GM23248 (cell line): ENCODE data around the gene WDR11. TPM values are rescaled to one million over a fixed set of nuclear protein-coding genes. Genes with fewer than 3 reads are reported as not detected.

Source experiments
- DNase-seq: peaks from one replicate; pipeline ENCODE4 v3.0.0-alpha.2; 2015
- H2AFZ ChIP-seq: fragments of 200-600 bp; sonication (generic); 2 replicates; pipeline ENCODE4 v1.6.1; 2016; ENCODE audit warnings: antibody characterized with exemption
- H3F3A ChIP-seq: fragments of 200-600 bp; sonication (generic); 2 replicates; pipeline ENCODE4 v1.6.1; 2016; ENCODE audit warnings: mild to moderate bottlenecking, antibody characterized with exemption, mixed run types; ENCODE audit not compliant: insufficient read depth
- H3K27ac ChIP-seq: fragments of 200-600 bp; sonication (generic); 2 replicates; pipeline ENCODE4 v1.5.1; 2016; ENCODE audit warnings: mild to moderate bottlenecking
- H3K27me3 ChIP-seq: fragments of 200-600 bp; sonication (generic); replicated peaks from 2 replicates; pipeline ENCODE4 v1.6.1; 2016; ENCODE audit warnings: mild to moderate bottlenecking; ENCODE audit not compliant: insufficient read depth
- H3K36me3 ChIP-seq: fragments of 200-600 bp; sonication (generic); 2 replicates; pipeline ENCODE4 v1.6.1; 2016; ENCODE audit warnings: low read depth, mild to moderate bottlenecking
- H3K4me1 ChIP-seq: fragments of 200-600 bp; sonication (generic); 2 replicates; pipeline ENCODE4 v1.6.1; 2016; ENCODE audit warnings: mild to moderate bottlenecking; ENCODE audit not compliant: insufficient read depth
- H3K4me2 ChIP-seq: fragments of 200-600 bp; sonication (generic); one replicate; pipeline ENCODE4 v1.6.1; 2016; ENCODE audit warnings: mild to moderate bottlenecking; ENCODE audit not compliant: unreplicated experiment
- H3K4me3 ChIP-seq: fragments of 200-600 bp; sonication (generic); 2 replicates; pipeline ENCODE4 v1.5.1; 2016; ENCODE audit warnings: mild to moderate bottlenecking
- H3K79me2 ChIP-seq: fragments of 200-600 bp; sonication (generic); 2 replicates; pipeline ENCODE4 v1.6.1; 2016; ENCODE audit warnings: mild to moderate bottlenecking; ENCODE audit not compliant: insufficient read depth
- H3K9ac ChIP-seq: fragments of 200-600 bp; sonication (generic); 2 replicates; pipeline ENCODE4 v1.6.1; 2016; ENCODE audit warnings: mild to moderate bottlenecking
- H3K9me2 ChIP-seq: fragments of 200-600 bp; sonication (generic); 2 replicates; pipeline ENCODE4 v1.6.1; 2016; ENCODE audit warnings: mixed run types, mild to moderate bottlenecking, moderate library complexity; ENCODE audit not compliant: insufficient read depth
- H3K9me3 ChIP-seq: fragments of 200-600 bp; sonication (generic); one replicate; pipeline ENCODE4 v1.6.1; 2017; ENCODE audit warnings: low read depth
- H4K20me1 ChIP-seq: fragments of 200-600 bp; sonication (generic); 2 replicates; pipeline ENCODE4 v1.6.0; 2016; ENCODE audit not compliant: insufficient read depth
- EZH2 ChIP-seq: fragments of 200-600 bp; sonication (generic); IDR thresholded peaks from 2 replicates; pipeline ENCODE4 v1.6.1; 2018; ENCODE audit warnings: antibody characterized with exemption, mild to moderate bottlenecking; ENCODE audit not compliant: insufficient read depth, poor library complexity, severe bottlenecking
- EZH2phosphoT487 ChIP-seq: fragments of 200-600 bp; sonication (generic); IDR thresholded peaks from 2 replicates; pipeline ENCODE4 v1.6.1; 2018; ENCODE audit warnings: antibody characterized with exemption, moderate library complexity, mild to moderate bottlenecking, low read depth; ENCODE audit not compliant: insufficient read depth
- WGBS, 2 experiments: methylation state at CpG; one replicate each; pipeline ENCODE4 v1.1.6; 2015 to 2017; ENCODE audit warnings: low lambda C conversion rate in 2 of 2, low coverage in 1 of 2; ENCODE audit errors: missing lambda C conversion rate in 2 of 2; 5-methylcytosine and 5-hydroxymethylcytosine counted together
- in situ Hi-C: fragments of 300-500 bp; cut with MboI; formaldehyde crosslinking; loops from 2 replicates; pipeline ENCODE4 v1.15.0; 2020
- polyA plus RNA-seq: library from polyadenylated mRNA; unstranded; fragments of >200 nt; fragmentation: Nextera tagmentation; extraction: Ambion mirVana; gene quantifications from 2 replicates; pipeline ENCODE4 v1.2.1, GENCODE V29; 2016
- total RNA-seq: library from RNA; depleted of rRNA; stranded (reverse); fragments of >200 nt; shearing (Covaris generic); gene quantifications from 2 replicates; pipeline ENCODE4 v1.2.3, GENCODE V29; 2014; rRNA removed

The WDR11 gene, protein sequence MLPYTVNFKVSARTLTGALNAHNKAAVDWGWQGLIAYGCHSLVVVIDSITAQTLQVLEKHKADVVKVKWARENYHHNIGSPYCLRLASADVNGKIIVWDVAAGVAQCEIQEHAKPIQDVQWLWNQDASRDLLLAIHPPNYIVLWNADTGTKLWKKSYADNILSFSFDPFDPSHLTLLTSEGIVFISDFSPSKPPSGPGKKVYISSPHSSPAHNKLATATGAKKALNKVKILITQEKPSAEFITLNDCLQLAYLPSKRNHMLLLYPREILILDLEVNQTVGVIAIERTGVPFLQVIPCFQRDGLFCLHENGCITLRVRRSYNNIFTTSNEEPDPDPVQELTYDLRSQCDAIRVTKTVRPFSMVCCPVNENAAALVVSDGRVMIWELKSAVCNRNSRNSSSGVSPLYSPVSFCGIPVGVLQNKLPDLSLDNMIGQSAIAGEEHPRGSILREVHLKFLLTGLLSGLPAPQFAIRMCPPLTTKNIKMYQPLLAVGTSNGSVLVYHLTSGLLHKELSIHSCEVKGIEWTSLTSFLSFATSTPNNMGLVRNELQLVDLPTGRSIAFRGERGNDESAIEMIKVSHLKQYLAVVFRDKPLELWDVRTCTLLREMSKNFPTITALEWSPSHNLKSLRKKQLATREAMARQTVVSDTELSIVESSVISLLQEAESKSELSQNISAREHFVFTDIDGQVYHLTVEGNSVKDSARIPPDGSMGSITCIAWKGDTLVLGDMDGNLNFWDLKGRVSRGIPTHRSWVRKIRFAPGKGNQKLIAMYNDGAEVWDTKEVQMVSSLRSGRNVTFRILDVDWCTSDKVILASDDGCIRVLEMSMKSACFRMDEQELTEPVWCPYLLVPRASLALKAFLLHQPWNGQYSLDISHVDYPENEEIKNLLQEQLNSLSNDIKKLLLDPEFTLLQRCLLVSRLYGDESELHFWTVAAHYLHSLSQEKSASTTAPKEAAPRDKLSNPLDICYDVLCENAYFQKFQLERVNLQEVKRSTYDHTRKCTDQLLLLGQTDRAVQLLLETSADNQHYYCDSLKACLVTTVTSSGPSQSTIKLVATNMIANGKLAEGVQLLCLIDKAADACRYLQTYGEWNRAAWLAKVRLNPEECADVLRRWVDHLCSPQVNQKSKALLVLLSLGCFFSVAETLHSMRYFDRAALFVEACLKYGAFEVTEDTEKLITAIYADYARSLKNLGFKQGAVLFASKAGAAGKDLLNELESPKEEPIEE
- total RNA-seq (61.8 and 68.7 TPM in 2 replicates), polyA plus RNA-seq (26.7 and 27.0 TPM in 2 replicates)

DNA sequence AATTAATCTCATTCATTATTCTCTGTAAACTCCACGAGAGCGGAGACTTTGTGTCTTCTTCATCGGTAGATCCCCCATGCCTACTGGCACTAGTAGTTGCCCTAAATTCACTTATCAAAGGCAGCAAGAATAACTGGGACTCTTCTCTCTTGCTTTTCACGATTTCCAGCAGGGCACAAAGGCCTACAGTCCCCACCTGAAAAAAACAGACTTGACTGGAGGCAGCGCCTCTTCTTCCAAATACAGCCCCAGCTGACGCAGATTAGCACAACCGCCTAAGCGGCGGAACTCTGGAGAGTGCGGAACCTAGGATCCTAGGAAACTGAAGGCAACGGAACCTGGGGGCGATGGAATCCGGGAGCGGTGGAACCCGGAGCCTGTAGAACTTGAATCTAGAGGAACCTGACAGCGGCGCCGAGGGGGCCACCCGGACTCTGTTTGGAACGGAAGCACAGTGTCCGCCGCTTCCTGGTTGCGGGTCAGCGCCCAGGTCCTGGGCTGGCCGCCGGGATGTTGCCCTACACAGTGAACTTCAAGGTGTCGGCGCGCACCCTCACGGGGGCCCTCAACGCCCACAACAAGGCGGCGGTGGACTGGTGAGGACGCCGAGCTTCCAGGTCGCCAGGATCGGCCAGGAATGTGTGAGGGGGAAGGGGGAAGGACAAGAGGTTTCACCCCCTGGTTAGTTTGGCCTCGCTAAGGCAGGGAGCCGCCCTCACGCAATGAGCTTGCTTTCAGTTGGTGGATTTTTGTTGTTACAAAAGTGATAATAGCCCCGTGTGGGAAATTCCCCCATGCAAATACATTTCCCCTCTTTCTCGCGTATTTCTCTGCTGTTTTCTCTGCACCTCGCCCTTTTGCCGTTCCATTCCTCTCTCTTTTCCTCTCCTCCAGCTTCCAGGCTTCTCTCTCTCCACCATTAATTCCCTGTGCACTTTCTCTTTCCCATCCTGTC lies at the start of gene WDR11:
TSS of gene WDR11 (plus strand) at position 452 of the 955 bp plus-strand sequence. CDS start at position 511, 59 bp downstream.
- no peak for TF ChIP-seq EZH2phosphoT487
- TF ChIP-seq EZH2, result no peak
- H4K20me1 ChIP-seq, result no peaks in the 10 kb centered on the region
- H3K27ac ChIP-seq, result peak within 1 kb of the TSS; percentile 70
- H3K79me2 ChIP-seq, result peaks cover 56% of the 10 kb centered on the region
- H3K4me3 ChIP-seq, result peak within 1 kb of the TSS; percentile 94
- peak; percentile 93 for DNase-seq
- no peaks in the 10 kb centered on the region for H3K9me3 ChIP-seq
- peaks cover 12% of the 10 kb centered on the region; the same call in 1 of the 2 replicates for H3K36me3 ChIP-seq
- peak within 1 kb of the TSS; percentile 99 for H2AFZ ChIP-seq
- H3K9ac ChIP-seq, result peak within 1 kb of the TSS; percentile 87
- in situ Hi-C loops, result no loop called here
- no peaks in the 10 kb centered on the region for H3F3A ChIP-seq
- peaks cover 7% of the 10 kb centered on the region for H3K4me1 ChIP-seq
- no peaks in the 10 kb centered on the region for H3K27me3 ChIP-seq
- WGBS, 2 experiments, result 5% methylated on average over 45 of the region's 45 CpGs
- peaks cover 4% of the 10 kb centered on the region; the same call in 1 of the 2 replicates for H3K9me2 ChIP-seq
- peak within 1 kb of the TSS; percentile 85 for H3K4me2 ChIP-seq

GRCh38 chr10:120802935-120803334 lies 48.2 kb upstream of the WDR11 start:
- H3K4me2 ChIP-seq, result no peak overlapping the region
- H2AFZ ChIP-seq, result no peak overlapping the region
- no peak for TF ChIP-seq EZH2phosphoT487
- no peak for TF ChIP-seq EZH2
- no peaks in the 10 kb centered on the region for H3K4me1 ChIP-seq
- H3K9me2 ChIP-seq, result no peaks in the 10 kb centered on the region
- no peaks in the 10 kb centered on the region for H3K36me3 ChIP-seq
- WGBS, 2 experiments, result 34 to 41% methylated on average over 3 of the region's 3 CpGs
- in situ Hi-C loops, result no loop called here
- no peaks in the 10 kb centered on the region for H3K9me3 ChIP-seq
- H4K20me1 ChIP-seq, result no peaks in the 10 kb centered on the region
- no peak for DNase-seq
- H3K9ac ChIP-seq, result no peak overlapping the region
- H3F3A ChIP-seq, result no peaks in the 10 kb centered on the region
- H3K4me3 ChIP-seq, result no peak overlapping the region
- no peaks in the 10 kb centered on the region for H3K79me2 ChIP-seq
- no peaks in the 10 kb centered on the region for H3K27me3 ChIP-seq
- no peak overlapping the region for H3K27ac ChIP-seq

DNA sequence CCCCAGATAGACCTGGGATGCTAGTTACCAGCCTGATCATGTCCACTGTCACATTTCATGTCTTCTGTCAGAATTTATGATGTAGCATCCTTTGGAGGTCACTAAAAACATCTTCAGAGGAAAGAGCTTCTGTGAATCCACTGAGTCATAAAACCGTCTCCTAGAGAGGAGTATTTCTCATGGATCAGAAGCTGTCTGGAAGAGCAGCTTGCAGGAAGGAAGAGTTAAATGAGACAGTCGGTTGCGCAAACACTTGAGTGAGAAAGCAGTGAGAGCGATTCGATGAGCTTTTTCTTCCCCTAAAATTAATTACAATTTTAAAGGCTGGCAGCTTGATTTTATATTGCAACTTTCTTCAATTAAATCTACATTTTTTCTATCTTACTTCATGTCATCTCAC lies 47.2 kb upstream of the WDR11 start:
- no peaks in the 10 kb centered on the region for H3F3A ChIP-seq
- no peaks in the 10 kb centered on the region for H3K36me3 ChIP-seq
- H3K9ac ChIP-seq, result no peak overlapping the region
- no peak overlapping the region for H3K4me3 ChIP-seq
- no peak overlapping the region for H2AFZ ChIP-seq
- no peak overlapping the region for H3K4me2 ChIP-seq
- H3K79me2 ChIP-seq, result no peaks in the 10 kb centered on the region
- no peaks in the 10 kb centered on the region for H4K20me1 ChIP-seq
- WGBS, 2 experiments, result 13 to 14% methylated on average over 5 of the region's 5 CpGs
- no peaks in the 10 kb centered on the region for H3K9me3 ChIP-seq
- no peaks in the 10 kb centered on the region for H3K4me1 ChIP-seq
- DNase-seq, result peak; percentile 17
- in situ Hi-C loops, result no loop called here
- no peaks in the 10 kb centered on the region for H3K27me3 ChIP-seq
- H3K27ac ChIP-seq, result no peak overlapping the region
- TF ChIP-seq EZH2phosphoT487 (no peak), EZH2 (no peak)
- H3K9me2 ChIP-seq, result no peaks in the 10 kb centered on the region
